ENCODE results near the gene DOLPP1. TPM values are rescaled to one million over a fixed set of nuclear protein-coding genes. Genes with fewer than 3 reads are reported as not detected.

Gene DOLPP1
- polyA plus RNA-seq, 1 donor from 2014 or later = 31.5 TPM

GRCh38 chr9:129104051-129104450, 23.1 kb downstream of the DOLPP1 start:
- H3K4me3 ChIP-seq (ENCODE audit: low read length) = no peak overlapping the region
- H3K27ac ChIP-seq (ENCODE audit: low read length) = no peak overlapping the region
- no peaks in the 10 kb centered on the region for H3K27me3 ChIP-seq (ENCODE audit: insufficient read depth, low read depth, low read length)
- no peak overlapping the region for H3K4me2 ChIP-seq (ENCODE audit: low read length)
- no peak overlapping the region for H2AFZ ChIP-seq (ENCODE audit: low read depth, low read length)
- H3K36me3 ChIP-seq (ENCODE audit: insufficient read depth, low read length) = no peaks in the 10 kb centered on the region
- H3K9me2 ChIP-seq (ENCODE audit: insufficient read depth, low read length) = no peaks in the 10 kb centered on the region
- H3K79me2 ChIP-seq (replicated peaks; ENCODE audit: insufficient read depth, low read length) = no peaks in the 10 kb centered on the region
- no peaks in the 10 kb centered on the region for H3K9me3 ChIP-seq (ENCODE audit: low read length)
- H4K20me1 ChIP-seq (ENCODE audit: insufficient read depth) = no peaks in the 10 kb centered on the region
- H3F3A ChIP-seq (ENCODE audit: insufficient read depth, low read length, poor library complexity, severe bottlenecking) = no peaks in the 10 kb centered on the region
- no peak overlapping the region for H3K9ac ChIP-seq (ENCODE audit: low read length)
- TF ChIP-seq MXI1 (conservative IDR thresholded peaks at IDR 0.05; ENCODE audit: poor library complexity, severe bottlenecking) (no peak), REST (IDR thresholded peaks at IDR 0.05; ENCODE audit: borderline replicate concordance) (no peak), TAF1 (IDR thresholded peaks at IDR 0.05; ENCODE audit: low read depth) (no peak), EP300 (conservative IDR thresholded peaks at IDR 0.05; ENCODE audit: poor library complexity, severe bottlenecking) (no peak), EZH2 (IDR thresholded peaks at IDR 0.05; ENCODE audit: borderline replicate concordance, insufficient read depth, low read length, poor library complexity, severe bottlenecking) (no peak), POLR2AphosphoS5 (IDR thresholded peaks at IDR 0.05) (no peak), SMC3 (conservative IDR thresholded peaks at IDR 0.05; ENCODE audit: poor library complexity) (no peak), RAD21 (conservative IDR thresholded peaks at IDR 0.05) (no peak), CTCF (IDR thresholded peaks at IDR 0.05; ENCODE audit: poor library complexity, severe bottlenecking) (no peak)

- Histone ChIP-seq H3K4me2 (ENCODE audit: low read length) (no peak overlapping the region), H3F3A (ENCODE audit: insufficient read depth, low read length, poor library complexity, severe bottlenecking) (no peaks in the 10 kb centered on the region), H3K9me3 (ENCODE audit: low read length) (no peaks in the 10 kb centered on the region), H3K27me3 (ENCODE audit: insufficient read depth, low read depth, low read length) (no peaks in the 10 kb centered on the region), H2AFZ (ENCODE audit: low read depth, low read length) (no peak overlapping the region), H3K4me3 (ENCODE audit: low read length) (no peak overlapping the region), H3K27ac (ENCODE audit: low read length) (no peak overlapping the region), H3K36me3 (ENCODE audit: insufficient read depth, low read length) (no peaks in the 10 kb centered on the region), H3K9ac (ENCODE audit: low read length) (no peak overlapping the region), H4K20me1 (ENCODE audit: insufficient read depth) (no peaks in the 10 kb centered on the region), H3K79me2 (replicated peaks; ENCODE audit: insufficient read depth, low read length) (no peaks in the 10 kb centered on the region), H3K9me2 (ENCODE audit: insufficient read depth, low read length) (no peaks in the 10 kb centered on the region)
- TF ChIP-seq EZH2 (IDR thresholded peaks at IDR 0.05; ENCODE audit: borderline replicate concordance, insufficient read depth, low read length, poor library complexity, severe bottlenecking) (no peak), POLR2AphosphoS5 (IDR thresholded peaks at IDR 0.05) (no peak), REST (IDR thresholded peaks at IDR 0.05; ENCODE audit: borderline replicate concordance) (no peak), TAF1 (IDR thresholded peaks at IDR 0.05; ENCODE audit: low read depth) (no peak), EP300 (conservative IDR thresholded peaks at IDR 0.05; ENCODE audit: poor library complexity, severe bottlenecking) (no peak), CTCF (IDR thresholded peaks at IDR 0.05; ENCODE audit: poor library complexity, severe bottlenecking) (no peak), SMC3 (conservative IDR thresholded peaks at IDR 0.05; ENCODE audit: poor library complexity) (no peak), MXI1 (conservative IDR thresholded peaks at IDR 0.05; ENCODE audit: poor library complexity, severe bottlenecking) (no peak), RAD21 (conservative IDR thresholded peaks at IDR 0.05) (no peak)
These were observed 25.2 kb downstream of the DOLPP1 start for GRCh38 chr9:129105857-129106694.
